CD4-positive, CD25-positive, alpha-beta regulatory T cell (primary cell): ENCODE data around the gene PPP2R5D. TPM values are rescaled to one million over a fixed set of nuclear protein-coding genes. Genes with fewer than 3 reads are reported as not detected.
"Not testable (repeated sequence)": the region's sequence is repeated elsewhere in the genome, so short reads cannot be mapped to it uniquely, and the experiment has no call there.

ENCODE experiments used
- ATAC-seq, 2 donors: fragments of 150-1000 bp; cut with Tn5 transposase; one replicate each; pipeline ENCODE4 v1.10.0; 2021; ENCODE audit warnings: low read depth in 2 of 2, moderate number of reproducible peaks in 2 of 2, moderate library complexity in 1 of 2
- DNase-seq, 3 donors: peaks; one replicate each; pipeline versions ENCODE4 v3.0.0 to v3.0.0-alpha.2; 2012 to 2022; ENCODE audit warnings: mixed read lengths in 1 of 3
- H3K27ac ChIP-seq: one replicate; pipeline ENCODE4 v1.7.0; 2013; ENCODE audit warnings: mild to moderate bottlenecking, low read length; ENCODE audit not compliant: insufficient read depth, poor library complexity, severe bottlenecking
- H3K27me3 ChIP-seq: one replicate; pipeline ENCODE4 v1.7.0; 2013; ENCODE audit warnings: low read length; ENCODE audit not compliant: control insufficient read depth, insufficient read depth
- H3K36me3 ChIP-seq: one replicate; pipeline ENCODE4 v1.7.0; 2013; ENCODE audit warnings: mild to moderate bottlenecking, low read length, moderate library complexity; ENCODE audit not compliant: control insufficient read depth, insufficient read depth
- H3K4me1 ChIP-seq: 2 replicates; pipeline ENCODE4 v1.7.0; 2013; ENCODE audit warnings: mild to moderate bottlenecking, low read length; ENCODE audit not compliant: insufficient read depth, control insufficient read depth, poor library complexity, severe bottlenecking
- H3K4me3 ChIP-seq: one replicate; pipeline ENCODE4 v1.7.0; 2013; ENCODE audit warnings: low read depth, mild to moderate bottlenecking, low read length, moderate library complexity
- H3K9me3 ChIP-seq, 2 experiments: 1 replicate in 1 of 2; 2 replicates in 1 of 2; pipeline ENCODE4 v1.7.0; 2013; ENCODE audit warnings: low read length in 2 of 2, mild to moderate bottlenecking in 1 of 2, moderate library complexity in 1 of 2; ENCODE audit not compliant: control insufficient read depth in 2 of 2
- H3K27ac Mint-ChIP-seq, 3 donors: one replicate each; pipeline ENCODE4 v1.8.0; 2020 to 2022; ENCODE audit warnings: mild to moderate bottlenecking in 3 of 3, mixed read lengths in 3 of 3, moderate library complexity in 2 of 3
- H3K27me3 Mint-ChIP-seq: one replicate; pipeline ENCODE4 v1.8.0; 2022; ENCODE audit warnings: mild to moderate bottlenecking, mixed read lengths
- H3K36me3 Mint-ChIP-seq: one replicate; pipeline ENCODE4 v1.8.0; 2020; ENCODE audit warnings: mixed read lengths
- H3K4me1 Mint-ChIP-seq, 4 donors: one replicate each; pipeline ENCODE4 v1.8.0; 2020 to 2022; ENCODE audit warnings: mixed read lengths in 4 of 4, mild to moderate bottlenecking in 1 of 4
- H3K4me3 Mint-ChIP-seq, 4 donors: one replicate each; pipeline ENCODE4 v1.8.0; 2020 to 2022; ENCODE audit warnings: mild to moderate bottlenecking in 4 of 4, mixed read lengths in 4 of 4, moderate library complexity in 3 of 4
- H3K9me3 Mint-ChIP-seq, 7 donors: one replicate each; pipeline ENCODE4 v1.8.0; 2020 to 2022; ENCODE audit warnings: mixed read lengths in 7 of 7, mild to moderate bottlenecking in 3 of 7, moderate library complexity in 2 of 7
- polyA plus RNA-seq, 4 donors: library from polyadenylated mRNA; unstranded; fragments of 300-500 nt; fragmentation: Illumina TruSeq; gene quantifications; one replicate each; pipeline ENCODE4 v1.2.3, GENCODE V29; 2021
- total RNA-seq: library from RNA; stranded (reverse); gene quantifications from one replicate; pipeline ENCODE4 v1.2.3, GENCODE V29; 2022

PPP2R5D gene
- total and polyA plus RNA-seq, 5 donors from 2014 or later: 23.0 to 35.4 (median 26.3) TPM

- ATAC-seq (no peak), DNase-seq (no peak)
- H3K4me3 ChIP-seq: no peak overlapping the region
- H3K4me3 Mint-ChIP-seq: peak overlapping the region in 3 of 4 donors; percentile 67 to 96 (median 95)
- no peaks in the 10 kb centered on the region for H3K27me3 ChIP-seq
- H3K36me3 ChIP-seq: peaks cover 38% of the 10 kb centered on the region
- H3K27me3 Mint-ChIP-seq: no peaks in the 10 kb centered on the region
- H3K9me3 ChIP-seq: no peaks in the 10 kb centered on the region
- H3K4me1 Mint-ChIP-seq: peaks cover 19 to 66% (median 50%) of the 10 kb centered on the region in 4 donors
- no peaks in the 10 kb centered on the region for H3K9me3 Mint-ChIP-seq
- peaks cover 21% of the 10 kb centered on the region for H3K36me3 Mint-ChIP-seq
- H3K27ac ChIP-seq: no peak overlapping the region
- H3K4me1 ChIP-seq: peaks cover 31% of the 10 kb centered on the region
- H3K27ac Mint-ChIP-seq: peak overlapping the region; percentile 56 to 88 (median 80)
Observed at GRCh38 chr6:42987533-42988451, 3.4 kb downstream of the PPP2R5D start.

GRCh38 chr6:42988486-42989020, 4.2 kb downstream of the PPP2R5D start:
- Mint-ChIP-seq H3K9me3 (no peaks in the 10 kb centered on the region), H3K27me3 (no peaks in the 10 kb centered on the region), H3K36me3 (peaks cover 23% of the 10 kb centered on the region), H3K4me3 (peak overlapping the region in 3 of 4 donors; percentile 16 to 49 (median 28)), H3K4me1 (peaks cover 19 to 65% (median 49%) of the 10 kb centered on the region in 4 donors), H3K27ac (peak overlapping the region in 2 of 3 donors; percentile 75 to 80)
- DNase-seq (no peak), ATAC-seq (no peak)
- H3K4me3 ChIP-seq: no peak overlapping the region
- no peak overlapping the region for H3K27ac ChIP-seq
- peaks cover 31% of the 10 kb centered on the region for H3K4me1 ChIP-seq
- no peaks in the 10 kb centered on the region for H3K9me3 ChIP-seq
- no peaks in the 10 kb centered on the region for H3K27me3 ChIP-seq
- H3K36me3 ChIP-seq: peaks cover 38% of the 10 kb centered on the region

- Histone ChIP-seq H3K27ac (no peak overlapping the region), H3K36me3 (peaks cover 38% of the 10 kb centered on the region), H3K27me3 (no peaks in the 10 kb centered on the region), H3K4me3 (no peak overlapping the region), H3K9me3 (no peaks in the 10 kb centered on the region), H3K4me1 (peaks cover 24% of the 10 kb centered on the region)
- no peak for DNase-seq
- Mint-ChIP-seq H3K27me3 (no peaks in the 10 kb centered on the region), H3K4me3 (peak overlapping the region in 2 of 4 donors; percentile 4 to 51), H3K36me3 (peaks cover 25% of the 10 kb centered on the region), H3K9me3 (no peaks in the 10 kb centered on the region), H3K4me1 (peaks cover 15 to 64% (median 43%) of the 10 kb centered on the region in 4 donors), H3K27ac (peak overlapping the region in 1 of 3 donors; percentile 18)
- ATAC-seq: no peak
Observed at GRCh38 chr6:42989923-42990322, 5.6 kb downstream of the PPP2R5D start.

GRCh38 chr6:42993445-42993844, 9.1 kb downstream of the PPP2R5D start:
- no peaks in the 10 kb centered on the region for H3K9me3 ChIP-seq
- peaks cover 0 to 32% (median 15%) of the 10 kb centered on the region in 4 donors for H3K4me1 Mint-ChIP-seq
- H3K27ac Mint-ChIP-seq: peak overlapping the region in 1 of 3 donors; percentile 65
- H3K27me3 ChIP-seq: no peaks in the 10 kb centered on the region
- peaks cover 27% of the 10 kb centered on the region for H3K36me3 ChIP-seq
- H3K4me1 ChIP-seq: no peaks in the 10 kb centered on the region
- DNase-seq (no peak), ATAC-seq (no peak)
- no peak overlapping the region for H3K4me3 Mint-ChIP-seq
- H3K9me3 Mint-ChIP-seq: no peaks in the 10 kb centered on the region
- no peak overlapping the region for H3K4me3 ChIP-seq
- H3K36me3 Mint-ChIP-seq: peaks cover 19% of the 10 kb centered on the region
- H3K27ac ChIP-seq: no peak overlapping the region
- H3K27me3 Mint-ChIP-seq: no peaks in the 10 kb centered on the region

GRCh38 chr6:42996513-42996912, 12.1 kb downstream of the PPP2R5D start:
- no peaks in the 10 kb centered on the region for H3K9me3 ChIP-seq
- Mint-ChIP-seq H3K36me3 (peaks cover 7% of the 10 kb centered on the region), H3K4me1 (peaks cover 0 to 18% (median 9%) of the 10 kb centered on the region in 4 donors), H3K9me3 (no peaks in the 10 kb centered on the region), H3K27me3 (no peaks in the 10 kb centered on the region), H3K27ac (peak overlapping the region in 1 of 3 donors; percentile 63), H3K4me3 (no peak overlapping the region)
- H3K27ac ChIP-seq: no peak overlapping the region
- no peaks in the 10 kb centered on the region for H3K4me1 ChIP-seq
- no peak overlapping the region for H3K4me3 ChIP-seq
- no peak for DNase-seq
- peaks cover 4% of the 10 kb centered on the region for H3K36me3 ChIP-seq
- no peaks in the 10 kb centered on the region for H3K27me3 ChIP-seq
- no peak for ATAC-seq

GRCh38 chr6:42998205-42998604, 13.8 kb downstream of the PPP2R5D start:
- H3K4me1 Mint-ChIP-seq: peaks cover 0 to 14% (median 7%) of the 10 kb centered on the region in 4 donors
- H3K27me3 Mint-ChIP-seq, DNase-seq, H3K4me1 ChIP-seq, H3K9me3 Mint-ChIP-seq, H3K4me3 Mint-ChIP-seq, H3K36me3 ChIP-seq, ATAC-seq, H3K27me3 ChIP-seq, H3K27ac ChIP-seq, H3K4me3 ChIP-seq, H3K9me3 ChIP-seq, H3K36me3 Mint-ChIP-seq: not testable (repeated sequence)
- H3K27ac Mint-ChIP-seq: peak overlapping the region in 1 of 3 donors; percentile 23

GRCh38 chr6:43001843-43002242, 17.5 kb downstream of the PPP2R5D start:
- H3K9me3 Mint-ChIP-seq: no peaks in the 10 kb centered on the region
- Histone ChIP-seq H3K27ac (no peak overlapping the region), H3K4me3 (no peak overlapping the region), H3K27me3 (no peaks in the 10 kb centered on the region), H3K36me3 (peaks cover 11% of the 10 kb centered on the region), H3K9me3 (no peaks in the 10 kb centered on the region), H3K4me1 (no peaks in the 10 kb centered on the region)
- peaks cover 8% of the 10 kb centered on the region for H3K36me3 Mint-ChIP-seq
- no peak overlapping the region for H3K4me3 Mint-ChIP-seq
- H3K27ac Mint-ChIP-seq: no peak overlapping the region
- peaks cover 0 to 9% (median 2%) of the 10 kb centered on the region in 4 donors for H3K4me1 Mint-ChIP-seq
- ATAC-seq (no peak), DNase-seq (no peak)
- no peaks in the 10 kb centered on the region for H3K27me3 Mint-ChIP-seq
